Breast epithelium (tissue), 3 donors: ENCODE data around the gene WDR7.

ENCODE experiments used
- CTCF ChIP-seq, 3 donors: fragments of 450-650 bp; IDR thresholded peaks; one replicate each; pipeline ENCODE4 v1.5.1; 2016 to 2017; ENCODE audit warnings: antibody characterized with exemption in 3 of 3, mild to moderate bottlenecking in 3 of 3, moderate library complexity in 3 of 3
- POLR2A ChIP-seq: fragments of 450-650 bp; IDR thresholded peaks from one replicate; pipeline ENCODE4 v1.6.1; 2016; ENCODE audit warnings: antibody characterized with exemption, mild to moderate bottlenecking, moderate library complexity
- POLR2AphosphoS5 ChIP-seq, 3 donors: sonication (generic); formaldehyde crosslinking; IDR thresholded peaks; one replicate each; pipeline ENCODE4 v1.6.1; 2017; ENCODE audit warnings: antibody characterized with exemption in 3 of 3

- TF ChIP-seq CTCF (IDR thresholded peaks at IDR 0.05) (no peak), POLR2AphosphoS5 (IDR thresholded peaks at IDR 0.05) (no peak), POLR2A (no peak)
These were observed 202.8 kb downstream of the WDR7 start for GRCh38 chr18:56853961-56854360.
